Omental fat pad (tissue), 4 donors: Measurements from ENCODE around the gene WDR35. TPM values are rescaled to one million over a fixed set of nuclear protein-coding genes. Genes with fewer than 3 reads are reported as not detected.

ENCODE experiments used
- ATAC-seq: fragments of 150-250 bp; one replicate; pipeline ENCODE4 v1.9.1; 2016; ENCODE audit warnings: mild to moderate bottlenecking, moderate library complexity; ENCODE audit not compliant: low FRiP score
- DNase-seq: peaks from one replicate; pipeline ENCODE4 v3.0.0-alpha.2; 2019; ENCODE audit warnings: low spot score
- total RNA-seq, 4 donors: library from RNA; depleted of rRNA; stranded (reverse); fragments of >200 nt; gene quantifications; one replicate each; pipeline ENCODE4 v1.1.0, GENCODE V29; 2016
- TF ChIP-seq, protein P1 (sequence below), 3 donors: fragments of 450-650 bp; IDR thresholded peaks; one replicate each; pipeline ENCODE4 v1.5.1; 2016 to 2017; ENCODE audit warnings: antibody characterized with exemption in 3 of 3, mild to moderate bottlenecking in 3 of 3, moderate library complexity in 2 of 3

Gene WDR35
- total RNA-seq, 4 donors from 2014 or later: 6.8 to 10.6 (median 8.1) TPM

DNA sequence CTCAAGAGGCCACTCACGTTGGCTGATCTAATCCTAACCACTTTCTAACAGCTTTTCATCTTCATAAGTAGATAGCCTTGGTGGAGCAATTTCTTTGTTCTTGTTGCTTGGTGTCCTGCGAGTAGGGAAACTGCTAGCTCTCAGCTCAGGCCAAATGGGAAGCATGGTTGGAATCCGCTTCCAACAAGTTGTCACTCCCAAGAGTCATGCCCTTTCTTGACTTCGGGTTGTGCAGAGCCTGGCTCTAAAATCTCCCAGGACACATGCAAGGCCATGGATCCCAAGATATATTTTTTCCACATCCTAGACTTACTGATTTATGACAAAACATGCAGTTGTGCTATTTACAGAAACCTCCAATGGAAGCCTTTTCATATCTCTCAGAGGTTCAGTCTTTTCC lies 29.8 kb upstream of the WDR35 start:
- TF ChIP-seq, protein P1, sequence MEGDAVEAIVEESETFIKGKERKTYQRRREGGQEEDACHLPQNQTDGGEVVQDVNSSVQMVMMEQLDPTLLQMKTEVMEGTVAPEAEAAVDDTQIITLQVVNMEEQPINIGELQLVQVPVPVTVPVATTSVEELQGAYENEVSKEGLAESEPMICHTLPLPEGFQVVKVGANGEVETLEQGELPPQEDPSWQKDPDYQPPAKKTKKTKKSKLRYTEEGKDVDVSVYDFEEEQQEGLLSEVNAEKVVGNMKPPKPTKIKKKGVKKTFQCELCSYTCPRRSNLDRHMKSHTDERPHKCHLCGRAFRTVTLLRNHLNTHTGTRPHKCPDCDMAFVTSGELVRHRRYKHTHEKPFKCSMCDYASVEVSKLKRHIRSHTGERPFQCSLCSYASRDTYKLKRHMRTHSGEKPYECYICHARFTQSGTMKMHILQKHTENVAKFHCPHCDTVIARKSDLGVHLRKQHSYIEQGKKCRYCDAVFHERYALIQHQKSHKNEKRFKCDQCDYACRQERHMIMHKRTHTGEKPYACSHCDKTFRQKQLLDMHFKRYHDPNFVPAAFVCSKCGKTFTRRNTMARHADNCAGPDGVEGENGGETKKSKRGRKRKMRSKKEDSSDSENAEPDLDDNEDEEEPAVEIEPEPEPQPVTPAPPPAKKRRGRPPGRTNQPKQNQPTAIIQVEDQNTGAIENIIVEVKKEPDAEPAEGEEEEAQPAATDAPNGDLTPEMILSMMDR (IDR thresholded peaks at IDR 0.05): no peak
- DNase-seq: no peak
- no peak for ATAC-seq

- no peak for ATAC-seq
These were observed 28.8 kb upstream of the WDR35 start for GRCh38 chr2:20018601-20019152.

DNA sequence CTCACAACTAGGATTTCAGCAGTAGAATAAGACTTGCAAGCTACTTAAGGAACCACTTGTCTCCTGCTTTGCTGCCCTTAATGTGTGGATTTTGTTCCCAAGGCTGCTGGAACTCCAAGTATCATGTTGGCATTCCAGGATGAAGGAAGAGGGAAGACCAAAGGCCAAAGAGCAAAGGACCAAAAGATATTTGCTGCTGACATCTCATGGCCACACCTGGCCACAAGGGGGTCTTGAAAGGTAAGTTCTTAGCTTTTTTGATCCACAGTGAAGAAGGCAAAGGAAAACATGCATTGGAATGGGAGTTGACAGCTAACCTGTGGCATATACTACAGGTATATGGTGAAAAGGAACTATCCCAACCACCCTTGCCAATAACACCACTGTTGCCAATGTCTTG lies 26.4 kb upstream of the WDR35 start:
- no peak for DNase-seq

More at GRCh38 chr2:20018601-20019152, 28.8 kb upstream of the WDR35 start:
- TF ChIP-seq, protein P1 (IDR thresholded peaks at IDR 0.05): no peak
- DNase-seq: no peak

DNA sequence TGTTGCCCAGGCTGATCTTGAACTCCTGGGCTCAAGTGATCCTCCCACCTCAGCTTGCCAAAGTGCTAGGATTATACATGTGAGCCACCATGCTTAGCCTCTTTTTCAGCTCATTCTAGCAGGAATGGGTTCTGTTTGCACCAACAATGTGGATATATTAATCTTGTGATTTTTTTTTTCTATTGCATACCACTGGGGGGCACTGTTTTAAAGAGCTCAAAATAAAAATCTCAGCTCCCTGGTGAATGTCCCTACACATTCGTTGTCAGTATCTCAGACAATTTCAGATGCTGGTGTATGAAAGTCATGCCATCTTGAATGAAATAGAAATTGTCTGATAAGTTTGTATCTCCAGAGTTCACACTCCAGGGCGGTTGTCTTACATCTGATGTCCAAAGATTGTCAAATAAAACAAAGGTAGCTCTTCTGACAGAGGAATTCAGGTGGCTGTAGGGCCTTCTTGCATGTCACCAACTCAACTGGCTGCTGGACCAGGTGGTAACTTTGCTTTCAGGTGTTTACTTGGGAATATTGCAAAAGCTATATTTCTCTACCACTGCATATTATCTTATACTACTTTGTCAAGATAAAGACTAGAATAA lies 25.7 kb upstream of the WDR35 start:
- ATAC-seq: no peak
- no peak for DNase-seq
- TF ChIP-seq, protein P1 (IDR thresholded peaks at IDR 0.05): peak in 2 of 3 donors; percentile 6 to 42

More for the DNA sequence above, 26.4 kb upstream of the WDR35 start:
- TF ChIP-seq, protein P1 (IDR thresholded peaks at IDR 0.05): no peak
- no peak for ATAC-seq

GRCh38 chr2:20013126-20013849 lies 23.4 kb upstream of the WDR35 start:
- no peak for ATAC-seq
- DNase-seq: no peak
- TF ChIP-seq, protein P1 (IDR thresholded peaks at IDR 0.05): no peak

DNA sequence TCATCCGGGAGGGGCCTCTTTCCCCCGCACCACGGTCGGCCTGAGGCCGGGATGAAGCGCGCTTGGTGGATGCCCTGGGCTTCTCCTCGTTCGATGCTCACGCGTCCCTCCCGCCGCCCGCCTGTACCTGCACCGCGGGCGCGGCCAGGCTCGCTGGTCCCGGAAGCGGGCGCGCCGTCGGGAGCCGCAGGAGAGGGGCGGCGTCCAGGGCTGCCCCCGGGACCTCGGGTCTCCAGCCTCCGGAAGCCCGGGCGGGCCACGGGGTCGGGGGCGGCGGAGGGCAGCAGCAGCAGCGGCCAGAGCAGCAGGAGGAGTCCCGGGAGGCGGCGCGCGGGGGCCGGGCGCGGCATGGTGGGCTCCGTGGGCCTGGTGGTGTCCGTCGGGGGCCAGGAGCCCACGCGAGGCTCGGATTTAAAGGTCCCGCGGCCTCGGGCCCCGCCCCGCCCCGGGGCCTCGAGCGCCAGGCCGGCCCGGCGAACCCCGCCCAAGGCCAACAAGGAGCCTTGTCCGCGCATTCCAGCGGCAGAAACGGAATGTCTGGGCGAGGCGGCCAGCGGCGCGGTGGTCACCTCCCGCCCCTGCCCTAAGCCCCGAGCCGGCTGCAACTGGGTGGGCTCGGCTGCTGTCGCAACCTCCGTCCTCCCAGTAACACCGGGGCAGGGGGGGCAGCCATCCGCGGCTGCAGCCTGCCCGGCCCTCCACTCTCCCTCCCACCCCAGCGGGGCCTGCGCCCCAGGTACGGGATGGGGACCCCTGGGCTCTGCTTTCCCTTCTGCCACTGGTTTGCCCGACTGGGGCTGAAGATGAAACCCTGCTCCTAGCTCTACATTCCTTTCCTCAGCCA lies 22.6 kb upstream of the WDR35 start, which contains the start of gene MATN3:
Gene MATN3, minus strand, starts transcription at position 387 of the 844 bp plus-strand sequence. Its CDS starts 37 bp downstream, at position 350.
- ATAC-seq: peak; percentile 67
- TF ChIP-seq, protein P1 (IDR thresholded peaks at IDR 0.05): no peak

More for the DNA sequence above, 22.6 kb upstream of the WDR35 start, which contains the start of gene MATN3:
- no peak for DNase-seq
